GM21737 (cell line): ENCODE data around the gene CCDC137.

Experiments used
- ATAC-seq: cut with Tn5 transposase; IDR thresholded peaks from one replicate; pipeline ENCODE4 v1.9.1; 2021; ENCODE audit warnings: mild to moderate bottlenecking, moderate library complexity; ENCODE audit not compliant: unreplicated experiment

CCDC137 gene

GRCh38 chr17:81714412-81715106, 48.0 kb downstream of the CCDC137 start:
- ATAC-seq = no peak

- ATAC-seq = no peak
Measured at GRCh38 chr17:81715107-81715871, 48.8 kb downstream of the CCDC137 start.

- ATAC-seq = no peak
Measured at GRCh38 chr17:81715872-81716673, 49.5 kb downstream of the CCDC137 start.

- no peak for ATAC-seq
Measured at GRCh38 chr17:81716674-81716996, 50.1 kb downstream of the CCDC137 start.

GRCh38 chr17:81717049-81717765, 50.7 kb downstream of the CCDC137 start:
- ATAC-seq = no peak

GRCh38 chr17:81717766-81718089, 51.2 kb downstream of the CCDC137 start:
- ATAC-seq = no peak

- no peak for ATAC-seq
Measured at GRCh38 chr17:81719410-81720266, 53.1 kb downstream of the CCDC137 start.

- ATAC-seq = no peak
Measured at GRCh38 chr17:81720267-81721071, 53.9 kb downstream of the CCDC137 start.

- no peak for ATAC-seq
Measured at GRCh38 chr17:81722184-81723120, 55.9 kb downstream of the CCDC137 start.
